ENCODE results near the gene TSPOAP1. TPM values are rescaled to one million over a fixed set of nuclear protein-coding genes. Genes with fewer than 3 reads are reported as not detected.
"Not testable (repeated sequence)": the region's sequence is repeated elsewhere in the genome, so short reads cannot be mapped to it uniquely, and the experiment has no call there.

The TSPOAP1 gene
- total RNA-seq, 1 donor from 2014 or later, result 22.3 TPM

- Mint-ChIP-seq H3K9me3 (no peaks in the 10 kb centered on the region), H3K27me3 (ENCODE audit: low read depth) (no peaks in the 10 kb centered on the region), H3K4me1 (ENCODE audit: low read depth) (peaks cover 50% of the 10 kb centered on the region), H3K36me3 (ENCODE audit: low read depth) (peaks cover 79% of the 10 kb centered on the region), H3K27ac (peak overlapping the region; percentile 99), H3K4me3 (ENCODE audit: low read depth) (peak overlapping the region; percentile 99)
- intact Hi-C loops (cut with micrococcal nuclease), result no loop called here
- DNase-seq (ENCODE audit: low spot score), result no peak
Measured at GRCh38 chr17:58341861-58342475, 13.4 kb upstream of the TSPOAP1 start.

- H3K27me3 Mint-ChIP-seq (ENCODE audit: low read depth); DNase-seq (ENCODE audit: low spot score); intact Hi-C loops (cut with micrococcal nuclease); H3K9me3 Mint-ChIP-seq: not testable (repeated sequence)
- peaks cover 72% of the 10 kb centered on the region for H3K36me3 Mint-ChIP-seq (ENCODE audit: low read depth)
- H3K4me3 Mint-ChIP-seq (ENCODE audit: low read depth), result peak overlapping the region; percentile 99
- H3K27ac Mint-ChIP-seq, result peak overlapping the region; percentile 99
- peaks cover 50% of the 10 kb centered on the region for H3K4me1 Mint-ChIP-seq (ENCODE audit: low read depth)
Measured at GRCh38 chr17:58341136-58341860, 12.7 kb upstream of the TSPOAP1 start.

GRCh38 chr17:58340405-58340876 lies 11.8 kb upstream of the TSPOAP1 start:
- peak overlapping the region; percentile 99 for H3K4me3 Mint-ChIP-seq (ENCODE audit: low read depth)
- H3K4me1 Mint-ChIP-seq (ENCODE audit: low read depth), result peaks cover 50% of the 10 kb centered on the region
- peaks cover 66% of the 10 kb centered on the region for H3K36me3 Mint-ChIP-seq (ENCODE audit: low read depth)
- peak overlapping the region; percentile 99 for H3K27ac Mint-ChIP-seq
- no peaks in the 10 kb centered on the region for H3K9me3 Mint-ChIP-seq
- no peak for DNase-seq (ENCODE audit: low spot score)
- H3K27me3 Mint-ChIP-seq (ENCODE audit: low read depth), result no peaks in the 10 kb centered on the region
- intact Hi-C loops (cut with micrococcal nuclease), result no loop called here

- intact Hi-C loops (cut with micrococcal nuclease), result loop anchor here (5.0 to 10.0 kb wide), 4 partner anchors 292 to 1487 kb away; partner anchors contain the start of gene SRSF1
- peaks cover 47% of the 10 kb centered on the region for H3K4me1 Mint-ChIP-seq (ENCODE audit: low read depth)
- no peaks in the 10 kb centered on the region for H3K27me3 Mint-ChIP-seq (ENCODE audit: low read depth)
- peak overlapping the region; percentile 99 for H3K4me3 Mint-ChIP-seq (ENCODE audit: low read depth)
- peak overlapping the region; percentile 99 for H3K27ac Mint-ChIP-seq
- no peak for DNase-seq (ENCODE audit: low spot score)
- H3K9me3 Mint-ChIP-seq, result no peaks in the 10 kb centered on the region
- peaks cover 60% of the 10 kb centered on the region for H3K36me3 Mint-ChIP-seq (ENCODE audit: low read depth)
Measured at GRCh38 chr17:58339755-58340404, 11.3 kb upstream of the TSPOAP1 start.

- peaks cover 42% of the 10 kb centered on the region for H3K4me1 Mint-ChIP-seq (ENCODE audit: low read depth)
- no peaks in the 10 kb centered on the region for H3K27me3 Mint-ChIP-seq (ENCODE audit: low read depth)
- H3K27ac Mint-ChIP-seq, result peak overlapping the region; percentile 99
- intact Hi-C loops (cut with micrococcal nuclease), result loop anchor here (1.0 to 10.0 kb wide), 6 partner anchors 9 to 1488 kb away; partner anchors contain the start of gene SRSF1
- peak overlapping the region; percentile 99 for H3K4me3 Mint-ChIP-seq (ENCODE audit: low read depth)
- no peaks in the 10 kb centered on the region for H3K9me3 Mint-ChIP-seq
- H3K36me3 Mint-ChIP-seq (ENCODE audit: low read depth), result peaks cover 60% of the 10 kb centered on the region
- DNase-seq (ENCODE audit: low spot score), result peak; percentile 69
Measured at GRCh38 chr17:58338841-58339754, 10.5 kb upstream of the TSPOAP1 start.

GRCh38 chr17:58338454-58338840 lies 9.9 kb upstream of the TSPOAP1 start:
- Mint-ChIP-seq H3K4me1 (ENCODE audit: low read depth) (peaks cover 37% of the 10 kb centered on the region), H3K36me3 (ENCODE audit: low read depth) (peaks cover 55% of the 10 kb centered on the region), H3K4me3 (ENCODE audit: low read depth) (peak overlapping the region; percentile 99), H3K27me3 (ENCODE audit: low read depth) (no peaks in the 10 kb centered on the region), H3K9me3 (no peaks in the 10 kb centered on the region), H3K27ac (peak overlapping the region; percentile 99)
- intact Hi-C loops (cut with micrococcal nuclease), result loop anchor here (1.0 to 10.0 kb wide), 6 partner anchors 8 to 1489 kb away; partner anchors contain the start of gene SRSF1
- DNase-seq (ENCODE audit: low spot score), result no peak

GRCh38 chr17:58337600-58338453 lies 9.2 kb upstream of the TSPOAP1 start:
- peak; percentile 93 for DNase-seq (ENCODE audit: low spot score)
- Mint-ChIP-seq H3K4me3 (ENCODE audit: low read depth) (peak overlapping the region; percentile 99), H3K9me3 (no peaks in the 10 kb centered on the region), H3K36me3 (ENCODE audit: low read depth) (peaks cover 52% of the 10 kb centered on the region), H3K27ac (peak overlapping the region; percentile 99), H3K27me3 (ENCODE audit: low read depth) (no peaks in the 10 kb centered on the region), H3K4me1 (ENCODE audit: low read depth) (peaks cover 35% of the 10 kb centered on the region)
- intact Hi-C loops (cut with micrococcal nuclease), result loop anchor here (1.0 to 10.0 kb wide), 6 partner anchors 8 to 1489 kb away; partner anchors contain the start of gene SRSF1

- intact Hi-C loops (cut with micrococcal nuclease), result loop anchor here (5.0 to 10.0 kb wide), 4 partner anchors 295 to 1490 kb away; partner anchors contain the start of gene SRSF1
- Mint-ChIP-seq H3K9me3 (no peaks in the 10 kb centered on the region), H3K27me3 (ENCODE audit: low read depth) (no peaks in the 10 kb centered on the region), H3K4me1 (ENCODE audit: low read depth) (peaks cover 34% of the 10 kb centered on the region), H3K4me3 (ENCODE audit: low read depth) (peak overlapping the region; percentile 99), H3K27ac (peak overlapping the region; percentile 99), H3K36me3 (ENCODE audit: low read depth) (peaks cover 49% of the 10 kb centered on the region)
- DNase-seq (ENCODE audit: low spot score), result peak; percentile 46
Measured at GRCh38 chr17:58337210-58337599, 8.6 kb upstream of the TSPOAP1 start.

GRCh38 chr17:58336456-58337209 lies 8.0 kb upstream of the TSPOAP1 start:
- peaks cover 29% of the 10 kb centered on the region for H3K4me1 Mint-ChIP-seq (ENCODE audit: low read depth)
- no peak for DNase-seq (ENCODE audit: low spot score)
- peaks cover 49% of the 10 kb centered on the region for H3K36me3 Mint-ChIP-seq (ENCODE audit: low read depth)
- no peaks in the 10 kb centered on the region for H3K9me3 Mint-ChIP-seq
- no peaks in the 10 kb centered on the region for H3K27me3 Mint-ChIP-seq (ENCODE audit: low read depth)
- peak overlapping the region; percentile 99 for H3K27ac Mint-ChIP-seq
- intact Hi-C loops (cut with micrococcal nuclease), result loop anchor here (1.0 to 10.0 kb wide), 5 partner anchors 8 to 1491 kb away; partner anchors contain the start of gene SRSF1
- peak overlapping the region; percentile 99 for H3K4me3 Mint-ChIP-seq (ENCODE audit: low read depth)

GRCh38 chr17:58335779-58336455 lies 7.3 kb upstream of the TSPOAP1 start:
- no peaks in the 10 kb centered on the region for H3K9me3 Mint-ChIP-seq
- H3K27ac Mint-ChIP-seq, result peak overlapping the region; percentile 99
- intact Hi-C loops (cut with micrococcal nuclease), result loop anchor here (1.0 to 10.0 kb wide), 5 partner anchors 8 to 1491 kb away; partner anchors contain the start of gene SRSF1
- H3K4me3 Mint-ChIP-seq (ENCODE audit: low read depth), result peak overlapping the region; percentile 99
- H3K27me3 Mint-ChIP-seq (ENCODE audit: low read depth), result no peaks in the 10 kb centered on the region
- H3K4me1 Mint-ChIP-seq (ENCODE audit: low read depth), result peaks cover 29% of the 10 kb centered on the region
- peaks cover 50% of the 10 kb centered on the region for H3K36me3 Mint-ChIP-seq (ENCODE audit: low read depth)
- peak; percentile 82 for DNase-seq (ENCODE audit: low spot score)
